ENCODE results near the gene CLDN10.

Gene CLDN10

DNA sequence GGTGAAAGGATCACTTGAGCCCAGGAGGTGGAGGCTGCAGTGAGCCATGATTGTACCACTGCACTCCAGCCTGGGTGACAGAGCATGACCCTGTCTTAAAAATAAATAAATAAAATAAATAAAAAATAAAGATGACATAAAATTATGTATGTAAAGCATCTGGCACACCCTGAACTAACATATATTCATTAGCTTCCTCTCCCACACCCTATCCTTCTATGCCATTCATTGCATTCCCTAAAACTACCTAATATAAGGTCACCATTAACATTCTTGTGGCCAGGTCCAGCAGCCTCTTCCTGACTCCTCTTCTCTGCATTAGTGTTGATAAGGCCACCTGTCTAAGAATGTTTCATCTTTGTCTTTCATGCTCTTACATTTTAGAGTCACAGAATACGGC, 44.5 kb upstream of the CLDN10 start:
- TF ChIP-seq, protein P1, sequence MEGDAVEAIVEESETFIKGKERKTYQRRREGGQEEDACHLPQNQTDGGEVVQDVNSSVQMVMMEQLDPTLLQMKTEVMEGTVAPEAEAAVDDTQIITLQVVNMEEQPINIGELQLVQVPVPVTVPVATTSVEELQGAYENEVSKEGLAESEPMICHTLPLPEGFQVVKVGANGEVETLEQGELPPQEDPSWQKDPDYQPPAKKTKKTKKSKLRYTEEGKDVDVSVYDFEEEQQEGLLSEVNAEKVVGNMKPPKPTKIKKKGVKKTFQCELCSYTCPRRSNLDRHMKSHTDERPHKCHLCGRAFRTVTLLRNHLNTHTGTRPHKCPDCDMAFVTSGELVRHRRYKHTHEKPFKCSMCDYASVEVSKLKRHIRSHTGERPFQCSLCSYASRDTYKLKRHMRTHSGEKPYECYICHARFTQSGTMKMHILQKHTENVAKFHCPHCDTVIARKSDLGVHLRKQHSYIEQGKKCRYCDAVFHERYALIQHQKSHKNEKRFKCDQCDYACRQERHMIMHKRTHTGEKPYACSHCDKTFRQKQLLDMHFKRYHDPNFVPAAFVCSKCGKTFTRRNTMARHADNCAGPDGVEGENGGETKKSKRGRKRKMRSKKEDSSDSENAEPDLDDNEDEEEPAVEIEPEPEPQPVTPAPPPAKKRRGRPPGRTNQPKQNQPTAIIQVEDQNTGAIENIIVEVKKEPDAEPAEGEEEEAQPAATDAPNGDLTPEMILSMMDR (IDR thresholded peaks at IDR 0.05; ENCODE audit: low read depth, low read length), result no peak
- no peak for TF ChIP-seq EZH2phosphoT487 (IDR thresholded peaks at IDR 0.05; ENCODE audit: low read depth)
- no peaks in the 10 kb centered on the region; the same call in 1 of the 2 replicates for H3K27me3 ChIP-seq (ENCODE audit: low read depth, low read length)
- H3K9me3 ChIP-seq (ENCODE audit: insufficient read depth, low read length), result no peaks in the 10 kb centered on the region
- peaks cover 11% of the 10 kb centered on the region for H3K4me1 ChIP-seq (ENCODE audit: low read length)
- no peak overlapping the region for H3K4me3 ChIP-seq (ENCODE audit: low read length)
- H3K36me3 ChIP-seq (replicated peaks; ENCODE audit: low read depth, low read length), result no peaks in the 10 kb centered on the region
- no peak overlapping the region for H3K27ac ChIP-seq (ENCODE audit: low read length)
- no peak overlapping the region for H3K9ac ChIP-seq (ENCODE audit: low read length)
- no peak overlapping the region for H3K4me2 ChIP-seq (ENCODE audit: low read length)
- no peak overlapping the region for H2AFZ ChIP-seq (ENCODE audit: low read depth, low read length)
- no peaks in the 10 kb centered on the region for H4K20me1 ChIP-seq (ENCODE audit: insufficient read depth, low read length)
- no peaks in the 10 kb centered on the region for H3K79me2 ChIP-seq (ENCODE audit: low read length)

DNA sequence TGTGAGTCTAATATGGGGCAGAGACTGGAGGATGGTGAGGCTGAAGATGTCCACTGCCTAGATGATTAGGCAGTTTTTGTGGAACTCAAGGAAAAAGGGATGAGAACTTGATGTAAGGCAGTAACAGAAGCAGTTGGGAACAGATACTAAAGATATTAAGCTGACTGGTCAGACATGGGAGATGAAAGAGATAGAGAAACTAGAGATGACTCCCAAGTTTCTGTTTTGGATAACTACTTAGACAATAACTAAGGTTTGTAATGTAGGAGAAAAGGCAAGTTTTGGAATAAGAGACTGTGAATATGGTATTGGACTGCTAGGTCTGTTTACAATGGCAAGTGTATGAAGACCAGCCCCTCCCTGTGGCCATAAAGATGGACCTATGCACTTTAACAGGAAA, 43.5 kb upstream of the CLDN10 start:
- H3K36me3 ChIP-seq (replicated peaks; ENCODE audit: low read depth, low read length), result no peaks in the 10 kb centered on the region
- peaks cover 4% of the 10 kb centered on the region for H3K4me1 ChIP-seq (ENCODE audit: low read length)
- no peak overlapping the region for H3K4me3 ChIP-seq (ENCODE audit: low read length)
- H3K9me3 ChIP-seq (ENCODE audit: insufficient read depth, low read length), result no peaks in the 10 kb centered on the region
- no peaks in the 10 kb centered on the region for H3K79me2 ChIP-seq (ENCODE audit: low read length)
- H3K9ac ChIP-seq (ENCODE audit: low read length), result no peak overlapping the region
- no peak overlapping the region for H2AFZ ChIP-seq (ENCODE audit: low read depth, low read length)
- no peaks in the 10 kb centered on the region for H4K20me1 ChIP-seq (ENCODE audit: insufficient read depth, low read length)
- no peak overlapping the region for H3K4me2 ChIP-seq (ENCODE audit: low read length)
- no peak for TF ChIP-seq EZH2phosphoT487 (IDR thresholded peaks at IDR 0.05; ENCODE audit: low read depth)
- TF ChIP-seq, protein P1 (IDR thresholded peaks at IDR 0.05; ENCODE audit: low read depth, low read length), result no peak
- peaks cover 3% of the 10 kb centered on the region; the same call in 1 of the 2 replicates for H3K27me3 ChIP-seq (ENCODE audit: low read depth, low read length)
- no peak overlapping the region for H3K27ac ChIP-seq (ENCODE audit: low read length)

DNA sequence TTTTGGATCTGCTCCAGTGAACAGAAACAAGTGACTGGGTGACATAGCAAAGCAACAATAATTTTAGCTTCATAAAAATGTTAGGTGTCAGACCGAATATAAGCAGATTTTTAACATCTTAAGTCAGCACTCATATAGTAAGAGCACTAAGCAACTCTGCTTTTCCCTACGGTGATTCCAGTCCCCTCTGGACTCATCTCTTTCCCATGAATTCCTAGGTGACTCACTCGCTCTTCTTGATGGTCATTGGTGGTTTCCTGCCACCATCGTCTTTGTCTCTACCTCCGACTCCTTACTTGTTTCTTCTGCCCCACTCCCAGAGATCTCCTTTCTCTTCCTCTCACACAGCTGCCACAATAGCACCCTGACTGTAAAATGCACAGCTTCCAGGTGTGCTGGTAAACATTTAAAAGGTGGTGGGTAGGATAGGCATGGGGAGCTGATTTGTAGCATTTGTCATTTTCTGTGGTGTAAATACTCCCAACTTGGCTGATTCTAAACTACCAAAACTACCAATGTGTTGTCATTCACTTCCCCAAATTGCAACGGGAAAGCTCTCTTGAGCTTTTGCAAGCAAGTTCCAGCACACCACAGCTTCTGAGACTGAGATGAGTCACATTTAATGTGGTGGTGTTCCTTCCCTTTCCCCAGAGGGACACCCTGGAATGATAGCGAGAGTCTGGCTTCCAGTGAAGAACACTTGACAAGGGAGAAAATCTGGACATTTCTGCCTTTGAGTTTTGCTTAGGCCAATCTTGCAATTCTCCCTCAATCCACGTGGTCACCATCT, 42.8 kb upstream of the CLDN10 start:
- no peak overlapping the region for H3K4me2 ChIP-seq (ENCODE audit: low read length)
- no peak overlapping the region for H3K27ac ChIP-seq (ENCODE audit: low read length)
- H3K9me3 ChIP-seq (ENCODE audit: insufficient read depth, low read length), result no peaks in the 10 kb centered on the region
- H3K36me3 ChIP-seq (replicated peaks; ENCODE audit: low read depth, low read length), result no peaks in the 10 kb centered on the region
- H4K20me1 ChIP-seq (ENCODE audit: insufficient read depth, low read length), result no peaks in the 10 kb centered on the region
- TF ChIP-seq EZH2phosphoT487 (IDR thresholded peaks at IDR 0.05; ENCODE audit: low read depth), result no peak
- TF ChIP-seq, protein P1 (IDR thresholded peaks at IDR 0.05; ENCODE audit: low read depth, low read length), result no peak
- no peak overlapping the region for H3K4me3 ChIP-seq (ENCODE audit: low read length)
- H2AFZ ChIP-seq (ENCODE audit: low read depth, low read length), result no peak overlapping the region
- H3K9ac ChIP-seq (ENCODE audit: low read length), result no peak overlapping the region
- no peaks in the 10 kb centered on the region for H3K79me2 ChIP-seq (ENCODE audit: low read length)
- H3K4me1 ChIP-seq (ENCODE audit: low read length), result 0 out of 2 replicates have a peak, but pooled peaks cover 3% of the 10 kb centered on the region
- peaks cover 3% of the 10 kb centered on the region; the same call in 1 of the 2 replicates for H3K27me3 ChIP-seq (ENCODE audit: low read depth, low read length)

DNA sequence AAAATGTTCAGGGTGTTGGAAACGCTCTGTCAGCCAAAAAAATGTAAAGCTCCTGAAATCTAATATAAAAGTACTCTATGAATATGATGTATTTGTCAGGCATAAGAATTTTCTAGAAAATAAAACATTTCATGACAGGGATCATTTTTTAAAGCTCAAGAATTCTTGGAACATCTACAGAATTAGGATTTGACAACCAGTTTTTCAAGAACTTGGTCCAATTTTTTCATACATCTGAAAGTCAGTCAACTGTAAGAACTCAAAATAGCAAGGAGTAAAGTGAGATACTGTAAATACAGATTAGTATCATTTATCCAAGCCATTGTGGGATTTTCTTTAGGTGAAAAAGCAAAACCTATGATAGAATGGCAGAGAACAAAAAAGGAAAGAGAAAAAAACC, 41.6 kb upstream of the CLDN10 start:
- no peak for TF ChIP-seq EZH2phosphoT487 (IDR thresholded peaks at IDR 0.05; ENCODE audit: low read depth)
- TF ChIP-seq, protein P1 (IDR thresholded peaks at IDR 0.05; ENCODE audit: low read depth, low read length), result no peak
- no peaks in the 10 kb centered on the region for H4K20me1 ChIP-seq (ENCODE audit: insufficient read depth, low read length)
- no peaks in the 10 kb centered on the region for H3K9me3 ChIP-seq (ENCODE audit: insufficient read depth, low read length)
- no peak overlapping the region for H2AFZ ChIP-seq (ENCODE audit: low read depth, low read length)
- no peaks in the 10 kb centered on the region for H3K79me2 ChIP-seq (ENCODE audit: low read length)
- H3K9ac ChIP-seq (ENCODE audit: low read length), result no peak overlapping the region
- H3K4me3 ChIP-seq (ENCODE audit: low read length), result no peak overlapping the region
- H3K27me3 ChIP-seq (ENCODE audit: low read depth, low read length), result peaks cover 7% of the 10 kb centered on the region; the same call in 1 of the 2 replicates
- 0 out of 2 replicates have a peak, but pooled peaks cover 3% of the 10 kb centered on the region for H3K4me1 ChIP-seq (ENCODE audit: low read length)
- H3K27ac ChIP-seq (ENCODE audit: low read length), result no peak overlapping the region
- H3K36me3 ChIP-seq (replicated peaks; ENCODE audit: low read depth, low read length), result no peaks in the 10 kb centered on the region
- H3K4me2 ChIP-seq (ENCODE audit: low read length), result no peak overlapping the region

Data from OCI-LY3 (cell line).